A549 treated with AZD9567 at 1 μM for 4 hours (cell line): Measurements from ENCODE around the gene ILDR2. TPM values are rescaled to one million over a fixed set of nuclear protein-coding genes. Genes with fewer than 3 reads are reported as not detected.

Experiments used
- total RNA-seq: library from RNA; stranded (reverse); fragments of 200-300 nt; extraction: Qiagen RNA extraction; gene quantifications from 5 replicates; pipeline ENCODE4 v1.2.3, GENCODE V29; 2022; ENCODE audit not compliant: insufficient read depth

The ILDR2 gene, protein sequence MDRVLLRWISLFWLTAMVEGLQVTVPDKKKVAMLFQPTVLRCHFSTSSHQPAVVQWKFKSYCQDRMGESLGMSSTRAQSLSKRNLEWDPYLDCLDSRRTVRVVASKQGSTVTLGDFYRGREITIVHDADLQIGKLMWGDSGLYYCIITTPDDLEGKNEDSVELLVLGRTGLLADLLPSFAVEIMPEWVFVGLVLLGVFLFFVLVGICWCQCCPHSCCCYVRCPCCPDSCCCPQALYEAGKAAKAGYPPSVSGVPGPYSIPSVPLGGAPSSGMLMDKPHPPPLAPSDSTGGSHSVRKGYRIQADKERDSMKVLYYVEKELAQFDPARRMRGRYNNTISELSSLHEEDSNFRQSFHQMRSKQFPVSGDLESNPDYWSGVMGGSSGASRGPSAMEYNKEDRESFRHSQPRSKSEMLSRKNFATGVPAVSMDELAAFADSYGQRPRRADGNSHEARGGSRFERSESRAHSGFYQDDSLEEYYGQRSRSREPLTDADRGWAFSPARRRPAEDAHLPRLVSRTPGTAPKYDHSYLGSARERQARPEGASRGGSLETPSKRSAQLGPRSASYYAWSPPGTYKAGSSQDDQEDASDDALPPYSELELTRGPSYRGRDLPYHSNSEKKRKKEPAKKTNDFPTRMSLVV
- 0.03 to 0.05 TPM in 2 of 5 replicates, not detected in the others for total RNA-seq

DNA sequence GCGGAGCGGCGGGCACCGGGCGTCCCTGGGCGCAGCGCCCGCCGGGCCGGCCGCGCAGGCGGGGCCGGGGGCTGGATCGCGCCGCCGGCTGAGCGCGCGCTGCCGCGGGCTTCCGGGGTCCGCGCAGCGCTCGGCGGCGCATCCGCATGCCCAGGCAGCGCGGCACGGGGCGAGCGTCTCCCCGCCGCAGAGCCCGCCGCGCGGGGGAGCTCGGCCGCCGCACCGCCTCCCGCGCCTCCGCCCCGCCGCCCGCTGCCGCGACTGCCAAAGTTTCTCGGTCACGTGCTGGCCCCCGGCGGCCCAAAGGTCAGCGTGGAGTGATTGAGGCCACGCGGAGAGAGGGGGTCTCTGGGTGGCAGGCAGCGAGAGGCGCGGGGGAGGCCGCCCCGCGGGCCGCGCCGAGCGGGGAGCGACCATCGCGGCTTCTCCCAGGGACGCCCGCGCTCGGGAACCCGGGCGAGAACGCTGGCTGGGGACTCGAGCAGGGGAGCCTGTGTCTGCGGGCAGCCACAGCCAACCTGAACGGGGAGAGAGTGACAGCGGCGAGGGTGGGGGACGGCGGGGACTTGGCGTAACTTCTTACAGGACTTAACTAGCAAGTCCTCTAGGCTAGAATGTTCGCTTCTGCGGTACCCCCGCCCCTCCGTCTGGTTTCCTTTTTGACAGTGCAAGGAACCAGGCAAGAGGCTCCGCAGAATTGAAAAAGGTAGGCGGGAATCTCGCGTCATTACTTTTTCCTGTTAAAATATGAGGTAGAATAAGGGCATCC lies at the start of gene ILDR2:
Gene ILDR2 (minus strand): TSS at position 180 of the 769 bp plus-strand sequence. CDS start 272 bp downstream, outside the sequence.

DNA sequence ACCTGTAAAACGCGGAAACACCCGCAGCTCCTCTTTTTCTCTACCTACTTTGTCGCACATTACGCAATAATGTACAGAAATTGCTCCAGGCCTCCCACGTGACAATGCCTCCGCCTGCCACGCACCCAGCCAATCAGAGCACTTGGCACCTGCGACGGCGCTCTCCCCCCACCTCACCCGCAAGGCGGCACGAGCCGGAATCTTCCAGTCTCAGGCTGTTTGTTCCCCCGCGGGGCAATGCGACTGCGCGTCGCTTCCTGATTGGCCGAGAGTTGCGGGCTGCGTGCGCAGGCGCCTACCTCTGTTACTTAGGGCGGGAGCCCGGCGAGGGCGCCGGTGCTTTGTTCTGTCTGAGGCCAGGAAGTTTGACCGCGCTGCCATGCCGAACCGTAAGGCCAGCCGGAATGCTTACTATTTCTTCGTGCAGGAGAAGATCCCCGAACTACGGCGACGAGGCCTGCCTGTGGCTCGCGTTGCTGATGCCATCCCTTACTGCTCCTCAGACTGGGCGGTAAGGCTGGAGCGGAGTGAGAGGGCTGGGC lies 13.7 kb upstream of the ILDR2 start, which contains the start of gene MAEL:
Gene MAEL (plus strand): TSS at position 307 of the 542 bp plus-strand sequence. CDS start 73 bp downstream, at position 380.

DNA sequence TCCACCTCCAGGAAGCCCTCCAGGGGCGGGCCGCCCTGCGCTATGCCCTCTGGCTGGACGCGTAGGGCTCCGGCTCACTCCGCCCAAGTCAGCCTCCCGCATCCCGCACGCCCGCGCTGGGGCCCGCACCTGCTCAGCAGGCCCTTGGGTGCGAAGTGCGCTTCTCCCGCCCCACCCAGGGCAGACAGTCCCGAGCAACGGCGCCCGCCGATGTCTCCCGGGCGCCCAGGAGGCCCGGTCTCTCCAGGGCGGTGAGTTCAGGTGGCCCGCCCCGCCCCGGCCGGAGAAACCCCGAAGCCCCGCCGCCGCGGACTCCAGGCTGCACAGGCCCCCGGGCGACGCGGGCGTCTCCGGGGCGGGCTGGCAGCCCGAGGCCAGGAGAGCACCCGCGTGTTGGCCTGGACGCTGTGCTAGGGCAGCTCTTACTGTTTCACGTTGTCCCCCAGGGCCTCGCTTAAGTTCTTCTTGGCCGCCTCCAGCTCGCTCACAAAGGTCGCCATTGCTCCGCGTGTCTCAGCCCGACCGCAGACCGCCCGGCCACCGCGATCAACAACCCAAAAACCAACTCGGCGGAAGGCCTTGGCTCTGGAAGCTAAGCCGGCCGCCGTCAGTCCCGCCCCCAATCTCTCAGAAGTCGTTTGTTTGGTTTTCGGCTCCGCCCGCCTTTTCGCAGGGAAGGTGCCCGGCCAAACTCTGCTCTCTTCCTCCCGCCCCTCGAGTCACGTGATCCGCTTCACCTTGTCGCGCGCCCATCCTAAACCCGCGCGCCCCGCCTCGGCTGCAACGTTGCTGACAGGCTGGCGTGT lies 99.4 kb downstream of the ILDR2 start, which contains the start of gene TADA1:
Gene TADA1 (minus strand): TSS at position 531 of the 806 bp plus-strand sequence. CDS start 31 bp downstream, at position 500.

Other genes with a start within 250 kb of the ILDR2 start
- gene POGK, start 136.1 kb downstream of the ILDR2 start, total RNA-seq = 25.8 to 34.7 TPM (median 27.6 TPM) in 5 replicates
- 10.5 to 14.8 TPM (median 13.4 TPM) in 5 replicates for gene TADA1, start 99.3 kb downstream of the ILDR2 start, total RNA-seq
- gene MAEL, start 13.7 kb upstream of the ILDR2 start, total RNA-seq = not detected in 5 replicates
- gene GPA33, start 114.8 kb upstream of the ILDR2 start, total RNA-seq = not detected in 5 replicates
- gene STYXL2, start 118.5 kb upstream of the ILDR2 start, total RNA-seq = not detected in 5 replicates
- 3.1 to 4.0 TPM (median 3.7 TPM) in 5 replicates for gene POU2F1, start 245.3 kb upstream of the ILDR2 start, total RNA-seq